GM12801 (cell line): ENCODE measurements around the gene IMMP2L.

Experiments used
- TF ChIP-seq, protein P1 (sequence below): IDR thresholded peaks from one replicate; pipeline ENCODE4 v1.5.1; 2011; ENCODE audit warnings: control low read depth; ENCODE audit not compliant: insufficient read length; ENCODE audit errors: extremely low read depth

The IMMP2L gene

DNA sequence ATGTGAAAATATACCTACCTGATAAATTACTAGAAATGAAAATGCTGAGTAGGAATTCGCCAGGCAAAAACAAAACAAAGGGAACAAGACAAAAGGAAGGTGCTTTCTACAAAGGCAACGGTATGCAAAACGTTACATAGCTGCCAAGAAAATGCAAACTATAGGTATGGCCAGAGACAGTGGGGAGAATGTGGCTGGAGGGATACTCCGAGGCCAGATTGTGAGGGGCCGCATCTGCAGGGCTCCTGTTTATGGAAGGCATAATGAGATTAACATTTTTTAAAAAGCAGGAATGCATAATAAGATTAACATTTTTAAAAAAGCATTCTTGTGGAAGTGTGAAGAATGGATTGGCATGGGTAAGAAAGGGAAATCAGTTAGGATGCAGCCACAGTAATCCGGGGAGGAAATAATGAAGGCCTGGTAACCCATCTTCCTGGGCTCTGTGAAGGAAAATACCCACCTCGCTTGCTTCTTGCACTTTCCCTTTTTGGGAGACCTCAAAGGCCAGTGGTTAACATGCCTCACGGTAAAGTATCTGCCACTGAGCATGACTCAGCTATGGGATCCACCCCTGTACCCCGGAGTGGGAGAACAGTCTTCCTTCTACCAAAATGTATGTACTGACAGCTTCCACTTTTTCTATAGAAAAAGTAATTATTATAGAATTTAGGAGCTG is 617.2 kb downstream of the IMMP2L start:
- TF ChIP-seq, protein P1, sequence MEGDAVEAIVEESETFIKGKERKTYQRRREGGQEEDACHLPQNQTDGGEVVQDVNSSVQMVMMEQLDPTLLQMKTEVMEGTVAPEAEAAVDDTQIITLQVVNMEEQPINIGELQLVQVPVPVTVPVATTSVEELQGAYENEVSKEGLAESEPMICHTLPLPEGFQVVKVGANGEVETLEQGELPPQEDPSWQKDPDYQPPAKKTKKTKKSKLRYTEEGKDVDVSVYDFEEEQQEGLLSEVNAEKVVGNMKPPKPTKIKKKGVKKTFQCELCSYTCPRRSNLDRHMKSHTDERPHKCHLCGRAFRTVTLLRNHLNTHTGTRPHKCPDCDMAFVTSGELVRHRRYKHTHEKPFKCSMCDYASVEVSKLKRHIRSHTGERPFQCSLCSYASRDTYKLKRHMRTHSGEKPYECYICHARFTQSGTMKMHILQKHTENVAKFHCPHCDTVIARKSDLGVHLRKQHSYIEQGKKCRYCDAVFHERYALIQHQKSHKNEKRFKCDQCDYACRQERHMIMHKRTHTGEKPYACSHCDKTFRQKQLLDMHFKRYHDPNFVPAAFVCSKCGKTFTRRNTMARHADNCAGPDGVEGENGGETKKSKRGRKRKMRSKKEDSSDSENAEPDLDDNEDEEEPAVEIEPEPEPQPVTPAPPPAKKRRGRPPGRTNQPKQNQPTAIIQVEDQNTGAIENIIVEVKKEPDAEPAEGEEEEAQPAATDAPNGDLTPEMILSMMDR = no peak

DNA sequence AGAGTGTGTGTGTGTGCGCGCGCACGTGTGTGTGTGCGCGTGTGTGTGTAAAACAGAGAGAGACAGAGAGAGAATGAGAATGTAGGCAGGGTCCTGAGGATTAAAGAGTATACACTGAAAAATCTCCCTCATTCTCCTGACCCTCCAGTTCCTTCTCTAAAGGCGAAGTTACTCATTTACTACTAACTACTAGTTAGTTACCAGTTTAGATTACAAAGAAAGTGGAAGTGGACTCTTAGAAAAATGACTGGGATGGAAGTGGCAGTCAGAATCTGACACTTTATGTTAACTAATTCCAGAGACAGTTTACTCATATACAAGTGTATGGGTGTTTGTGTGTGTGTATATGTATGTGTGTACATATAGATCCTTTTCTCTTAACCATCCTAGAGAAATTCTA is 617.8 kb downstream of the IMMP2L start:
- TF ChIP-seq, protein P1 = no peak

DNA sequence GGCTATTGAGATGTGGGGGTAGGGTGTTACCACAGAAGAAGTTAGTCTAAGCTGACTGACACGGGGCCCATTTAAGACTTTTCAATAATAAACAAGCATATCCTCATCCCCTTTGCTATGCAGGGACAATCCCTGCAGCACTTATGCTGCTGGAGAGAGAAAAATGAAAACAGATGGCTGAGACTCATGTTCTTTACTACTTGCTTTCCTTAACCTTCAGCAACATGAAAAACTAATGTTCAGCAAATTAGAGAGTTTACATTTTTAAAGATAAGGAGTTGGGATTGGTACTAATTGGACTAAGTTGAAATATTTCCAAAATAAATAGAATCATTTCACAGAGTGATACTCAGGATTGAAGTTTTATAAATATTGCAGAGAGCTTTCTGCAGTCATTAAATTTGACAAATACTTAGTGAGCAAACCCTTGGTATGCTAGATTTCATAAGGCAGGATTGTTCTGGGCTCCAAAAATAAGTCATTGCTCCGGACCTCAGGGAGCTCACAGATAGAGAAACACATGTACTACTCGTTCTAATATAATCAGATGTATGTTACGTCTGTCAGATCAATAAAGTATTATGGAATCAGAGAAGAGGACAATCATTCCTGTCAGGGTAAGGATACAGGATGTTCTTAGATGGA is 618.5 kb downstream of the IMMP2L start:
- TF ChIP-seq, protein P1 = no peak

DNA sequence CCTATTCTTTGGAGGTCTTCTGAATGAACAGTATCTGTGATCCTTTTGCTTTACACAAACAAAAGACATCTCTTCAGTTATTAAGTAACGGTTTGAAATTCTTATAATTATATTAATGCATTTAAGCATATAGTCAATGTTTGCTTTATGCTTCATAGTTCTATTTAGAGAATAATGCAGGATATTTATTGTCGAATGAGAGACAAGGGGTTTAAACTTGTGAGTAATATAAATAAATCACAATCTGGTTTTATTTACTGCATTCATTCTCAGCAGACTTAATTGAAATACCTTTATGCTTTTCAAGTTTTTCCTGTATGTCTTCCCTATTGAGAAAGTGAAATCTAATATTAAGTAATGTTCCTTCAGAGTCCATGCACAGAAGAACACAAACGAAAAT is 620.9 kb downstream of the IMMP2L start:
- TF ChIP-seq, protein P1 = no peak

DNA sequence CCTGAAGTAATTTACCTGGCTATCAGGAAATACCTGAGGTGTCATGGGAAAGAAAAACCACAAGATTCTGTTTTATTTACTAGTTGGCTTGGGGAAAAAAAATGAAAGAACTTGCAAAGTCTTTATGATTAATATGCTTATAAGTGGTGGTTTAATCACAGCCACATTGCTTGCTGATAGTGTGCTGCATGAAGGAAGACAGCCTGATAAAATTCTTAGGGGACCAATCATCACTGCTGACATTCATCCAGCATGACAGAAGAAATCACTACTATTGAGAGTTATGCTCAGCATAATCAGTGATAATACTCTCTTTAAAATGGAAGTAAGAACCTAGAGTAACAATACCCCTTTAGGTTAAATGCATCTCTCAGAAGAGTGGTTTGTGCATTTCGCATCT is 621.5 kb downstream of the IMMP2L start:
- TF ChIP-seq, protein P1 = no peak

DNA sequence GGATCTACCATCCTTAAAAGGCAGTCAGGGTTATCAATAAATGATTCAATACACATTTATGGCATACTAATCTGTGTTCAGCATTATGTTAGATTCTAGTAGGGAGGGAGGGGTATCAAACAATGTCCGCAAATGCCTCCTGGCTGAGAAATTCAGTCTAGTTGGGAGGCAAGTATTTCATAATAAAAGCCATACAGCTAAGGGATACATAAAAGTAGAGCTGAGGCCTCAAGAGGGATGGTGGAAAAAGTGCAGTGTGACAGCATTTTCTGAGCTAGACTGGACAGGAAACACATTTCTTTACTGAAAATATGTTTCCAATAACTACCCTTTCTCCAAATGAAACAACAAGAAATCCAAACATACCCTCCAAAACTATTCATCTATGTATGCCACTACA is 624.1 kb downstream of the IMMP2L start:
- TF ChIP-seq, protein P1 = no peak

DNA sequence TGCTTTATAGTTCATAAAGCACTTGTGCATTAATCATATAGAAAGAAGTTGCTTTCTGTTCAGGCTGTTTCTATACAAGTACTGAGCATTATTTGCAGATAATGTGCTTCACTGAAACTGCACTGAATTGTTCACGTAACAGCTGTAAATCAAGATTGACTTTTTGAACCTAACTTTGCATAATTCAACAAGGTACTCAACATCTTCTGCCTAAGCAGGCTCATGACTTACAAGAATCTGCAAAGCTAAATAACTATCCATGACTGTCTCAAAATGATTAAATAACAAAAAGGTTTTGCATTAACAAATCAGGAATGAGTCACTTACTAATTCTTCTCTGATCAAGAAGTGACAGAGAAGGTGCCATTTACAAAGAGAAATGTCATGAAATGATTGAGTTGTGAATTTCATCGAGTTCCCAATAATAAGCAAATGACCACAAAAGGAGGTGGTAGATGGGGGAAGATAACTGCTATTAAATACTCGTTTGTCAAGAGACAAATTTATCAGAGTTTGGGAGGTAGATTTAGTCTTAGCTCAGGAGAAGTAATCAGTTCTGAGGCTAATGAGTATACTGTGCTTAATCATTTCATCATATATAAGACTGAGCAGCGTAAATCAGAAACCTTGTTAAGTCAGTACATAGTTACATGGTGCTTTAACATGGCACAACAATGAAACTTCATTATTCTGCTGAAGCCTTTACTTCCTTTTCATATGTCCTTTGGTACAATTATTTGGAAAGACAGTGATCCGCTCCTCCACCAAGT is 632.6 kb downstream of the IMMP2L start:
- TF ChIP-seq, protein P1 = no peak
